Fibroblast of skin of abdomen (primary cell): ENCODE results near the gene HLCS.
A peak's percentile ranks its signal among the peaks of the same experiment; 100 is the strongest.

ENCODE experiments used
- DNase-seq: peaks from one replicate; pipeline ENCODE4 v3.0.0-alpha.2; 2013

HLCS gene

GRCh38 chr21:36985751-36986594 is 19.5 kb upstream of the HLCS start:
- DNase-seq, result no peak

- no peak for DNase-seq
Observed at GRCh38 chr21:36981977-36982700, 15.7 kb upstream of the HLCS start.

GRCh38 chr21:36981049-36981391 is 14.6 kb upstream of the HLCS start:
- no peak for DNase-seq

GRCh38 chr21:36980280-36981048 is 14.0 kb upstream of the HLCS start:
- DNase-seq, result no peak

- DNase-seq, result peak; percentile 81
Observed at GRCh38 chr21:36976882-36977651, 10.6 kb upstream of the HLCS start.

GRCh38 chr21:36976228-36976861 is 9.9 kb upstream of the HLCS start:
- no peak for DNase-seq

GRCh38 chr21:36974851-36975192 is 8.4 kb upstream of the HLCS start:
- no peak for DNase-seq

GRCh38 chr21:36973986-36974850 is 7.7 kb upstream of the HLCS start:
- DNase-seq, result no peak

GRCh38 chr21:36968976-36969375 is 2.5 kb upstream of the HLCS start:
- no peak for DNase-seq

- no peak for DNase-seq
Observed at GRCh38 chr21:36968414-36968813, 1.9 kb upstream of the HLCS start.

- no peak for DNase-seq
Observed at GRCh38 chr21:36966821-36967768, 626 bp upstream of the HLCS start.

GRCh38 chr21:36965720-36966065 is 776 bp downstream of the HLCS start:
- no peak for DNase-seq

- DNase-seq, result no peak
Observed at GRCh38 chr21:36964827-36965719, 1.4 kb downstream of the HLCS start.

GRCh38 chr21:36964398-36964797 is 2.1 kb downstream of the HLCS start:
- DNase-seq, result no peak

GRCh38 chr21:36962098-36962780 is 4.2 kb downstream of the HLCS start:
- DNase-seq, result no peak

- DNase-seq, result no peak
Observed at GRCh38 chr21:36960676-36961284, 5.7 kb downstream of the HLCS start.

GRCh38 chr21:36959020-36959835 is 7.2 kb downstream of the HLCS start:
- no peak for DNase-seq
